GM18873 (cell line): Measurements from ENCODE around the gene LHCGR.
A peak's percentile ranks its signal among the peaks of the same experiment; 100 is the strongest.
"Not testable (repeated sequence)": the region's sequence is repeated elsewhere in the genome, so short reads cannot be mapped to it uniquely, and the experiment has no call there.

Experiments
- ATAC-seq: cut with Tn5 transposase; IDR thresholded peaks from one replicate; pipeline ENCODE4 v1.9.1; 2021; ENCODE audit warnings: mild to moderate bottlenecking, moderate library complexity, moderate number of reproducible peaks; ENCODE audit not compliant: unreplicated experiment, low FRiP score

LHCGR gene

GRCh38 chr2:48713647-48714046 is 41.9 kb downstream of the LHCGR start:
- no peak for ATAC-seq

GRCh38 chr2:48712151-48712550 is 43.4 kb downstream of the LHCGR start:
- no peak for ATAC-seq

- no peak for ATAC-seq
Measured at GRCh38 chr2:48711343-48711742, 44.2 kb downstream of the LHCGR start.

GRCh38 chr2:48709096-48710034 is 46.2 kb downstream of the LHCGR start:
- ATAC-seq = no peak

- ATAC-seq = no peak
Measured at GRCh38 chr2:48707466-48707865, 48.1 kb downstream of the LHCGR start.

GRCh38 chr2:48703621-48704020 is 51.9 kb downstream of the LHCGR start:
- ATAC-seq = not testable (repeated sequence)

- no peak for ATAC-seq
Measured at GRCh38 chr2:48699348-48699930, 56.1 kb downstream of the LHCGR start.

- ATAC-seq = no peak
Measured at GRCh38 chr2:48696881-48697280, 58.6 kb downstream of the LHCGR start.

GRCh38 chr2:48695991-48696390 is 59.5 kb downstream of the LHCGR start:
- no peak for ATAC-seq

GRCh38 chr2:48694149-48694548 is 61.4 kb downstream of the LHCGR start:
- ATAC-seq = no peak

GRCh38 chr2:48693645-48694044 is 61.9 kb downstream of the LHCGR start:
- ATAC-seq = no peak

- ATAC-seq = no peak
Measured at GRCh38 chr2:48693066-48693465, 62.5 kb downstream of the LHCGR start.

GRCh38 chr2:48691935-48692691 is 63.4 kb downstream of the LHCGR start:
- no peak for ATAC-seq

- ATAC-seq = no peak
Measured at GRCh38 chr2:48685126-48685525, 70.4 kb downstream of the LHCGR start.

GRCh38 chr2:48677450-48677849 is 78.1 kb downstream of the LHCGR start:
- ATAC-seq = no peak

- no peak for ATAC-seq
Measured at GRCh38 chr2:48674933-48675332, 80.6 kb downstream of the LHCGR start.

- no peak for ATAC-seq
Measured at GRCh38 chr2:48673581-48673980, 81.9 kb downstream of the LHCGR start.

GRCh38 chr2:48668992-48669391 is 86.5 kb downstream of the LHCGR start:
- peak; percentile 89 for ATAC-seq

GRCh38 chr2:48651158-48651790 is 104.2 kb downstream of the LHCGR start:
- ATAC-seq = no peak

GRCh38 chr2:48638261-48638660 is 117.3 kb downstream of the LHCGR start:
- ATAC-seq = no peak
